HG03066 (cell line): ENCODE results near the gene CCDC186.
A peak's percentile ranks its signal among the peaks of the same experiment; 100 is the strongest.

Experiments
- ATAC-seq: cut with Tn5 transposase; IDR thresholded peaks from one replicate; pipeline ENCODE4 v1.9.1; 2021; ENCODE audit warnings: low read depth; ENCODE audit not compliant: unreplicated experiment

Gene CCDC186

DNA sequence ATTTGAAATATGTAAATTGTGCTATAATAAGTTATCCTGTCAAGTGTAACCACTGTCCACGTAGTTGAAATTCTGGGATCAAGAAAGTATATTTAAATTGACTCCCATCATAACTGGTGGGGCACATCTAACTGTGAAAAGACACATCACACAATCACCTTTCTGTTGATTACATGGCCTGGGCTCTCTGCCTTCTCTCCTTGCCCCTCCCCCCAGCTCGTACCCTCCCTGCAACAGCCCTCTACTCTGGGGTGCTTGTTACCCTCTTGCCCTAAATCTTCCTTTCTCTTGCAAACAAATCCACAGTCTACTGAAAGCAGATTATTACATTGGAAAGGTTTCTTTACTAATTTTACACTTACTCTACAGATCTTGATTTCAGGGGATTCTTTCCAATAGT, 56.3 kb downstream of the CCDC186 start:
- ATAC-seq = no peak

DNA sequence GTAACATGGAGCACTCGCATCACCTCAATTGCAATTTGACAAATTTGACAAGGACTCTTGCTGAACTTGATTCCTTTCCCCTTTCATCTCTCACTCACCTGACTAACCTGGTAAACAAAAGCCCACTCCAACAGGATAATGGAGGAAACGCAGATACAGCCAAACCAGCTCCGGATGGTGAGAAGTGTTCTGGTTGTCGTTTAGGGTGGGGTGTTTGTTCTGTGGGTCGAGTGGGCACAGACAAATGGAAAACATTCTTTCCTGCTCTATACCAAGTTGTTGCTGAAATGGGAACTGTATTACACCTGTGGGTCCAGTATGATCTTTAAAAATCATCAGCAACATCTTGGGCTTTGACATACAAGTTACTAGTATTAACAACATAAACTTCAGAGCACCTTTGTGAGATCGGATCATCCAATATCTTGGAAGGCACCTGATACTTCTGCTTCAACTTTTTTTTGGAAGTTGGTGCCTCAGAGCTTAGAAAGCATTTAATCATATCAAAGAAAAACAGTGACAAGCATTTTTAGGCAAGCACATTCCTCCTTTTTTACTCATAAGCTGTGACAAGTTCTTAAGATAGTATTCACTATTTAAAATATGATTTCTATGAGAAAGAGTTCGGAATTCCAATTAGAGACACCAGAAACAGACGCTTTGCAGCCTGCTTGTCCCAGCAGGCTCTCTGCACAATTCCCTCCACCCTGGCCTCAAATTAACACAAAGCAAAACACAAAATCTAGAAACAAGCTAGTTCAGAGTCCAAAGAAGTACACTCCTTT, 58.1 kb downstream of the CCDC186 start:
- no peak for ATAC-seq

GRCh38 chr10:114110174-114110972, 63.6 kb downstream of the CCDC186 start:
- no peak for ATAC-seq

DNA sequence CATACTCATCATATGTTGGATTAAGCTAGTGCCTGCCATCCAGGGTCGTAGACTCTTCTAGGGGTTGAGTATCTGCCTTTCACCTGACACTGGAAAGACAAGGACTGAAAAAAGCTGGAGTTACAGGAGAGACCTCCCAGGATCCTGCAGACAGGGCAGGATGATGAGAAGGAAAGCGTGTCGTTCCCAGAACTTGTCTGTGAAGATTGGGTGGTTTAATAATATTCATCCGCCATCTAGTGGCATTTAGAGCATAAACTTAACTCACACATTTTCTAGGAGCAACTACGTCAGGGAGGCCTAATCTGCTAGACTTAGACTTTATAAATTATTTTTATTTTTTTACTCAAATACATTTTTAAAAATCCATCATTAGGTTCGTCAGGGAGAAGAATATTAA, 70.7 kb downstream of the CCDC186 start:
- peak; percentile 48 for ATAC-seq

GRCh38 chr10:114102256-114102655, 71.7 kb downstream of the CCDC186 start:
- ATAC-seq = no peak

- ATAC-seq = no peak
These were observed 72.9 kb downstream of the CCDC186 start for GRCh38 chr10:114100848-114101741.

DNA sequence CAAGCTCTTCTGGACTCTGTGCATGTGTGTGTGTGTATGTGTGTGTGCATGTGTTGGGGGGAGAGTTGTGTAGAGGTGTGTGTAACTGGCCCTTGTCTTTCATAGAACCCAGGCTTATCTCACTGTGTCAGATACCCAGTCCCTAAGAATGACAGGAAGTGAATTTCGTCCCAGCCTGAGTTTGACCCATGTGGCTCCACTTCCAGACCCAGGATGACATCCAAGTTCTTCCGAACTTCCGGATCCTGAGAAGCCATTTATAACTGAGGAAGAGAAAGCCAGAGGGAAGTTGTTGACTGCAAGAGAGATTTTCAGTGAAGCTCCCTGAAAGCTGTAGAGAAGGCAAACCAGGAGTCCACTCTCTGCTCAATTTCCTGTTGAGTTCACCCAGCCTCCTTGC, 77.1 kb downstream of the CCDC186 start:
- ATAC-seq = no peak

GRCh38 chr10:114095559-114096337, 78.3 kb downstream of the CCDC186 start:
- peak; percentile 60 for ATAC-seq

DNA sequence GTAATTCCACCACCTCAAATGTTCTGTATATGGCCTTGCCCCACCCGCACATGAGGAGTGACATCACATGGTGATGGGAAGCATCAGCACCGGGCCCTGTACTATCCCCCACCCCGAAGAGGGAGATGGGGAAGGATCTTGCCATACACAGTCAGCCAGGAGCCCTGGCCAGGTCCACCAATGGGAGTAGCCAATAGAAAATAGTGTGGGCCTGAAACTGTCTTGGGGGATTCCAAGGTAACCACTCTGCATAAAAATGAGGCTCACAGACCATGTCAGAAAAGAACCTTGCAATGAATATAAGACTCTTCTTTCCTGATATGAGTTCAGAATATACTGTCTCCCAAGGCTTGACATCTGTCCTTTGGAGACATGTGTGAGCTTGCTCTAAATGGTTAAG, 79.2 kb downstream of the CCDC186 start:
- ATAC-seq = no peak

- no peak for ATAC-seq
These were observed 86.3 kb downstream of the CCDC186 start for GRCh38 chr10:114087655-114088054.

DNA sequence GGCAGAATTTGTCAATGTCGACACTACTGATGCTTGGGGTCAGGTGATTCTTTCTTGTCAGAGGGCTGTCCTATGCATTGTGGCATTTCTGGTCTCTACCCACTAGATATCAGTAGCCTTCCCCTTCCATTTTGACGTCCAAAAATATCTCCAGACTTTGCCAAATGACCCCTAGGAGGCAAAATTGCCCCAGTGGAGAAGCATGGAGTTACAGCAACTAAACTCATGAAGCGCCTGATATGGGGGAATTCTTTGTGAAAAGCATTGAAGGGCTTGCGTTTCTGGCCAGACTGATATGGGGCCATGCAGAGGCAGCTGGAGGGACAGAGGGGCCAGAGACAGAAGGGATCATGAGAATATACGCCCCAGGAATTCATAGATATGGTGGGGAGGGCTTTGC, 86.7 kb downstream of the CCDC186 start:
- no peak for ATAC-seq

DNA sequence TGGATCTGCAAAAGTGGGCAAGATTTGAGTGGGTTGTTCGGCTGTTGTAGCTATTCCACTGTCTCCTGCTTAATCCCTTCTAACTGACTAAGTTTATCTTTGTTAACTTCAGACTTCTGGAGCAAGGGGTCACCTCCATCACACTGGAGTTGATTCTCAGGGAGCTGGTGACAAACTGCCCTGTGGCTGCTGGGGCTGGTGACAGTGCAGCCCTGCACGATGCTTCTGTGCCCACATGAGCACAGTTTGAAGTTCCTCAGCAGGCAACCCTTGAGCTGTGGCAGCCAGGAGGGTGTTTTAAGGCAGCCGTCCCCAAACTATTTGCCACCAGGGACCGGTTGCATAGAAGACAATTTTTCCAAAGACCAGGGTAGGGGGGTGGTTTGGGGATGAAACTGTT, 89.8 kb downstream of the CCDC186 start:
- no peak for ATAC-seq

- no peak for ATAC-seq
These were observed 91.0 kb downstream of the CCDC186 start for GRCh38 chr10:114083040-114083439.

GRCh38 chr10:114081911-114082583, 92.0 kb downstream of the CCDC186 start:
- ATAC-seq = no peak

- ATAC-seq = no peak
These were observed 94.6 kb downstream of the CCDC186 start for GRCh38 chr10:114079421-114079820.

GRCh38 chr10:114078346-114078745, 95.7 kb downstream of the CCDC186 start:
- ATAC-seq = no peak

- ATAC-seq = no peak
These were observed 96.2 kb downstream of the CCDC186 start for GRCh38 chr10:114077815-114078219.

DNA sequence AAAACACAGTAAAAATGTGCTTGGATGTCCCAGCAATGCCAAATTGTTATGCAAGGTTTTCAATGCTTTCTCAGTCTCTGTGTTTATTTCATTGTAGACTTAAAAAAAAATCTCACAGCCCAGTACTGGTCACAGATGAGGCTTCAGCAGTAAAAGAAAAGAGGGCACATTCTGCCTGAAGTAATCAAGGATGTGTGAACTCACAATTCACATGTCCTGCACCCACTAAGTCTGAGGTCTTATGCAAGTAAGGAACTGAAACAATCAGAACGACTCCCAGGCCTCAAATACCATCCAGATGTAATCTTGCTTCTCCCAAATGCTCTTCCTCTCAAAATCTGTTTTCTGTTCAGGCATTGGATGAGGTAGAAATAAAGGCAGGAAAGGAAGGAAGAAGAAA, 96.7 kb downstream of the CCDC186 start:
- ATAC-seq = no peak

DNA sequence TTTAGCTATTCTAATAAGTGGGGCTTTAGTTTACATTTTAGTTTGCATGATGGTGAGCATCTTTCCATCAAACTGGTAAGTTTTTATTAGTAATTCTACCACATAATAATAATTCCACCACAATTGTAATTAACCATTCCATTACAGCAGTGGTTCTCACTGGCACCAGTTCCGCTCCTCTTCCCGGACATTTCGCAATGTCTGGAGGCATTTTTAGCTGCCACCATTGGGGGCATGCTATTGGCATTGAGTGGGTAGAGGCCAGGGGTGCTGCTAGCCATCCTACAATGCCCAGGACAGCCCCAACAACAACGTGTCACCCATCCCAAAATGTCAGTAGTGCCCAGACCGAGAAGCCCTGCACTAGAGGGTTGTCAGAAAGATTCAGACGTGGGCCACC, 98.9 kb downstream of the CCDC186 start:
- ATAC-seq = no peak
